ENCODE measurements around the gene MRPS27.
"Not testable (repeated sequence)": the region's sequence is repeated elsewhere in the genome, so short reads cannot be mapped to it uniquely, and the experiment has no call there.

Gene MRPS27

GRCh38 chr5:72325566-72326305 is 5.7 kb upstream of the MRPS27 start:
- peak; percentile 24 for DNase-seq (ENCODE audit: low spot score)

GRCh38 chr5:72324189-72324825 is 4.3 kb upstream of the MRPS27 start:
- DNase-seq (ENCODE audit: low spot score) = peak; percentile 50

GRCh38 chr5:72319435-72319975 is 535 bp downstream of the MRPS27 start:
- not testable (repeated sequence) for DNase-seq (ENCODE audit: low spot score)

- peak; percentile 60 for DNase-seq (ENCODE audit: low spot score)
Measured at GRCh38 chr5:72314571-72315172, 5.4 kb downstream of the MRPS27 start.

- DNase-seq (ENCODE audit: low spot score) = no peak
Measured at GRCh38 chr5:72313141-72313540, 6.9 kb downstream of the MRPS27 start.

- no peak for DNase-seq (ENCODE audit: low spot score)
Measured at GRCh38 chr5:72308853-72309191, 11.2 kb downstream of the MRPS27 start.

GRCh38 chr5:72307968-72308852 is 11.8 kb downstream of the MRPS27 start:
- peak; percentile 98 for DNase-seq (ENCODE audit: low spot score)

- no peak for DNase-seq (ENCODE audit: low spot score)
Measured at GRCh38 chr5:72307573-72307967, 12.5 kb downstream of the MRPS27 start.

GRCh38 chr5:72305194-72306142 is 14.6 kb downstream of the MRPS27 start:
- DNase-seq (ENCODE audit: low spot score) = no peak

GRCh38 chr5:72302171-72302570 is 17.9 kb downstream of the MRPS27 start:
- DNase-seq (ENCODE audit: low spot score) = peak; percentile 11

GRCh38 chr5:72301557-72301956 is 18.5 kb downstream of the MRPS27 start:
- no peak for DNase-seq (ENCODE audit: low spot score)

GRCh38 chr5:72300590-72301339 is 19.3 kb downstream of the MRPS27 start:
- DNase-seq (ENCODE audit: low spot score) = no peak

GRCh38 chr5:72298711-72299110 is 21.3 kb downstream of the MRPS27 start:
- no peak for DNase-seq (ENCODE audit: low spot score)

GRCh38 chr5:72298136-72298535 is 21.9 kb downstream of the MRPS27 start:
- not testable (repeated sequence) for DNase-seq (ENCODE audit: low spot score)

- DNase-seq (ENCODE audit: low spot score) = no peak
Measured at GRCh38 chr5:72296256-72296655, 23.8 kb downstream of the MRPS27 start.

- no peak for DNase-seq (ENCODE audit: low spot score)
Measured at GRCh38 chr5:72295539-72295938, 24.5 kb downstream of the MRPS27 start.

GRCh38 chr5:72294473-72294872 is 25.6 kb downstream of the MRPS27 start:
- DNase-seq (ENCODE audit: low spot score) = no peak

- no peak for DNase-seq (ENCODE audit: low spot score)
Measured at GRCh38 chr5:72293495-72294055, 26.5 kb downstream of the MRPS27 start.

GRCh38 chr5:72292411-72292810 is 27.6 kb downstream of the MRPS27 start:
- DNase-seq (ENCODE audit: low spot score) = no peak

- no peak for DNase-seq (ENCODE audit: low spot score)
Measured at GRCh38 chr5:72291601-72292000, 28.4 kb downstream of the MRPS27 start.

Measured in kidney tubule cell (primary cell).